ENCODE data around the gene NTMT1. TPM values are rescaled to one million over a fixed set of nuclear protein-coding genes. Genes with fewer than 3 reads are reported as not detected.

Gene NTMT1
- total and polyA plus RNA-seq, 10 of the 15 experiments (the other 5 are each of a cell fraction or from before 2014, with no cell fraction given), result 12.8 to 85.4 (median 39.3) TPM

- TF ChIP-seq, protein P1, sequence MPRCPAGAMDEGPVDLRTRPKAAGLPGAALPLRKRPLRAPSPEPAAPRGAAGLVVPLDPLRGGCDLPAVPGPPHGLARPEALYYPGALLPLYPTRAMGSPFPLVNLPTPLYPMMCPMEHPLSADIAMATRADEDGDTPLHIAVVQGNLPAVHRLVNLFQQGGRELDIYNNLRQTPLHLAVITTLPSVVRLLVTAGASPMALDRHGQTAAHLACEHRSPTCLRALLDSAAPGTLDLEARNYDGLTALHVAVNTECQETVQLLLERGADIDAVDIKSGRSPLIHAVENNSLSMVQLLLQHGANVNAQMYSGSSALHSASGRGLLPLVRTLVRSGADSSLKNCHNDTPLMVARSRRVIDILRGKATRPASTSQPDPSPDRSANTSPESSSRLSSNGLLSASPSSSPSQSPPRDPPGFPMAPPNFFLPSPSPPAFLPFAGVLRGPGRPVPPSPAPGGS (IDR thresholded peaks at IDR 0.05; ENCODE audit: borderline replicate concordance, insufficient read depth, low read depth, low read length, poor library complexity, severe bottlenecking), result no peak
- TF ChIP-seq CEBPB (IDR thresholded peaks at IDR 0.05; ENCODE audit: borderline replicate concordance in 1 of 2, low read depth in 2 of 2, low read length in 2 of 2), result no peak
- TF ChIP-seq, protein P2, sequence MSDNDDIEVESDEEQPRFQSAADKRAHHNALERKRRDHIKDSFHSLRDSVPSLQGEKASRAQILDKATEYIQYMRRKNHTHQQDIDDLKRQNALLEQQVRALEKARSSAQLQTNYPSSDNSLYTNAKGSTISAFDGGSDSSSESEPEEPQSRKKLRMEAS (IDR thresholded peaks at IDR 0.05; ENCODE audit: low read depth, low read length), result no peak
- TF ChIP-seq MEF2A (IDR thresholded peaks at IDR 0.05; ENCODE audit: insufficient read depth, low read depth, low read length), result no peak
- TF ChIP-seq TBL1XR1 (IDR thresholded peaks at IDR 0.05; ENCODE audit: low read depth, low read length), result no peak
- TF ChIP-seq SPI1 (IDR thresholded peaks at IDR 0.05; ENCODE audit: borderline replicate concordance, insufficient read depth, low read depth, low read length), result no peak
- no peak for TF ChIP-seq REST (IDR thresholded peaks at IDR 0.05; ENCODE audit: low read depth, low read length)
These were observed 17.1 kb upstream of the NTMT1 start (continued) for GRCh38 chr9:129608561-129609481.

All from GM12878 (cell line).